ENCODE measurements around the gene ZDHHC6. TPM values are rescaled to one million over a fixed set of nuclear protein-coding genes. Genes with fewer than 3 reads are reported as not detected.
"Not testable (repeated sequence)": the region's sequence is repeated elsewhere in the genome, so short reads cannot be mapped to it uniquely, and the experiment has no call there.

Gene ZDHHC6
- total and polyA plus RNA-seq, 12 donors, result 11.0 to 34.5 (median 15.4) TPM

DNA sequence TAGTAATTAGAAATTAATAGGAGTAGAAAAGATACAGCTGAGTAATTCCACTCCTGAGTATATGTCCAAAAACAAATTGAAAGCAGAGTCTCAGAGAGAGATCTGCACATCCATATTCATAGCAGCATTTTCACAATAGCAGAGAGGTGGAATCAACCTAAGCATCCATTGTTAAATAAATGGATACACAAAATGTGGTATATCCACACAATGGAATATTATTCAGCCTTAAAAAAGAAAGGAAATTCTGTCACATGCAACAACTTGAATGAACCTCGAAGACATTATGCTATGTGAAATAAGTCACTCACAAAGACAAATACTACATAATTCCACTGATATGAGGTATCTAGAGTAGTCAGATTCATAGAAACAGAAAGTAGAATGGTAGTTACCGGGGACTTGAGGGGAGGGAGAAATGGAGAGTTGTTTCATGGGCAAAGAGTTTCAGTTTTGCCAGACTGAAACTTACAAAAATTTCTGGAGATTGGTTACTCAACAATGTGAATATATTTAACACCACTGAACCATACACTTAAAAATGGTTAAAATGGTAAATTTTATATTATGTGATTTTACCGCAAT, 18.7 kb upstream of the ZDHHC6 start:
- Histone ChIP-seq H3K36me3 (peaks cover 0 to 82% (median 12%) of the 10 kb centered on the region in 9 donors), H3K9me3 (no peaks in the 10 kb centered on the region), H3K4me1 (no peaks in the 10 kb centered on the region), H3K27ac (no peak overlapping the region), H3K4me3 (no peak overlapping the region), H3K27me3 (no peaks in the 10 kb centered on the region)
- DNase-seq (no peak), ATAC-seq (no peak)
- intact Hi-C loops (cut with DNase I), result no loop called here
- TF ChIP-seq, protein P1, sequence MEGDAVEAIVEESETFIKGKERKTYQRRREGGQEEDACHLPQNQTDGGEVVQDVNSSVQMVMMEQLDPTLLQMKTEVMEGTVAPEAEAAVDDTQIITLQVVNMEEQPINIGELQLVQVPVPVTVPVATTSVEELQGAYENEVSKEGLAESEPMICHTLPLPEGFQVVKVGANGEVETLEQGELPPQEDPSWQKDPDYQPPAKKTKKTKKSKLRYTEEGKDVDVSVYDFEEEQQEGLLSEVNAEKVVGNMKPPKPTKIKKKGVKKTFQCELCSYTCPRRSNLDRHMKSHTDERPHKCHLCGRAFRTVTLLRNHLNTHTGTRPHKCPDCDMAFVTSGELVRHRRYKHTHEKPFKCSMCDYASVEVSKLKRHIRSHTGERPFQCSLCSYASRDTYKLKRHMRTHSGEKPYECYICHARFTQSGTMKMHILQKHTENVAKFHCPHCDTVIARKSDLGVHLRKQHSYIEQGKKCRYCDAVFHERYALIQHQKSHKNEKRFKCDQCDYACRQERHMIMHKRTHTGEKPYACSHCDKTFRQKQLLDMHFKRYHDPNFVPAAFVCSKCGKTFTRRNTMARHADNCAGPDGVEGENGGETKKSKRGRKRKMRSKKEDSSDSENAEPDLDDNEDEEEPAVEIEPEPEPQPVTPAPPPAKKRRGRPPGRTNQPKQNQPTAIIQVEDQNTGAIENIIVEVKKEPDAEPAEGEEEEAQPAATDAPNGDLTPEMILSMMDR (IDR thresholded peaks at IDR 0.05), result no peak
- 98 to 100% methylated on average over 3 of the region's 3 CpGs for WGBS, 2 donors

DNA sequence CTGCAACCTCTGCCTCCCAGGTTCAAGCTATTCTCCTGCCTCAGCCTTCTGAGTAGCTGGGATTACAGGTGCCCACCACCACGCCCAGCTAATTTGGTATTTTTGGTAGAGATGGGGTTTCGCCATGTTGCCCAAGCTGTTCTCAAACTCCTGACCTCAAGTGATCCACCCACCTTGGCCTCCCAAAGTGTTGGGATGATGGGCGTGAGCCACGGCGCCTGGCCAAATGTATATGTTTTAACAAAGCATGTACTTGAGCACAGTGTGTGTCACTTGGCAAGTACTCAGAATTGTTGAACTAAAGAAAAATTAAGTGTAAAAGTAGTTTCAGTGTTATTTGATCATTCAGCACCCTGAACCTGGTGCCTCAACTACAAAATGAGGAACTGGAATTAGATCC, 17.4 kb upstream of the ZDHHC6 start:
- 96 to 97% methylated on average over 5 of the region's 5 CpGs for WGBS, 2 donors
- H3K36me3 ChIP-seq, result peaks cover 0 to 72% (median 12%) of the 10 kb centered on the region in 9 donors

GRCh38 chr10:112461029-112461887, 14.5 kb upstream of the ZDHHC6 start:
- intact Hi-C loops (cut with DNase I), result no loop called here
- Histone ChIP-seq H3K36me3 (peaks cover 0 to 53% (median 12%) of the 10 kb centered on the region in 9 donors), H3K4me3 (no peak overlapping the region), H3K27me3 (no peaks in the 10 kb centered on the region), H3K4me1 (peaks cover 0 to 4% (median 0%) of the 10 kb centered on the region in 9 donors), H3K9me3 (no peaks in the 10 kb centered on the region), H3K27ac (no peak overlapping the region)
- DNase-seq (no peak), ATAC-seq (no peak)
- WGBS, 2 donors, result 96 to 97% methylated on average over 4 of the region's 4 CpGs
- TF ChIP-seq, protein P1 (IDR thresholded peaks at IDR 0.05), result no peak

More for the DNA sequence above, 17.4 kb upstream of the ZDHHC6 start:
- intact Hi-C loops (cut with DNase I); H3K4me3 ChIP-seq; H3K9me3 ChIP-seq; H3K27ac ChIP-seq; DNase-seq; H3K27me3 ChIP-seq; ATAC-seq; H3K4me1 ChIP-seq: not testable (repeated sequence)

DNA sequence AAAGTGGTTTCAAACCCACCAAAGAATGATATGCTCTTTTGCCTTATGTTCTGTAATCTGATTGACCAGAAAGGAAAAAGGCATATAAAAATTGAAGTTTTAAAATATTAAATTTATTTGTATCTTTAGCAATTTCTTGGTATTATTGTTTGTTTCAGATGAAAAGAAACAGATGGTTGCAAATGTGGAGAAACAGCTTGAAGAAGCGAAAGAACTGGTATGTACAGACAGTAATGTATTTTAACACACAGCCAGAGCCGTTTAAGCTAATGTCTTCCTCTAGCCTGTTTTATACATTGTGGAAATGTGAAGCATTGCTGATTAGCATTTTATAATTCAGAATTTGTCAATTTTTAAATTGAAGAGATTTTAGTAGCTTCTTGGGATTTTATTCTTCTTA, 13.7 kb upstream of the ZDHHC6 start:
- peaks cover 0 to 4% (median 0%) of the 10 kb centered on the region in 9 donors for H3K4me1 ChIP-seq
- intact Hi-C loops (cut with DNase I), result no loop called here
- no peak overlapping the region for H3K4me3 ChIP-seq
- TF ChIP-seq, protein P1 (IDR thresholded peaks at IDR 0.05), result no peak
- WGBS, 2 donors, result 91 to 95% methylated on average over 2 of the region's 2 CpGs
- H3K36me3 ChIP-seq, result peaks cover 0 to 44% (median 9%) of the 10 kb centered on the region in 9 donors
- DNase-seq (no peak), ATAC-seq (no peak)
- H3K9me3 ChIP-seq, result no peaks in the 10 kb centered on the region
- H3K27me3 ChIP-seq, result no peaks in the 10 kb centered on the region
- no peak overlapping the region for H3K27ac ChIP-seq
